Activated CD8-positive, alpha-beta T cell treated with anti-CD3 and anti-CD28 coated beads, Interleukin-2, amount 10 ng/mL, durations not matched to agents 7 days and 5 days (primary cell): ENCODE measurements around the gene HTR3D. TPM values are rescaled to one million over a fixed set of nuclear protein-coding genes. Genes with fewer than 3 reads are reported as not detected.
"Not testable (repeated sequence)": the region's sequence is repeated elsewhere in the genome, so short reads cannot be mapped to it uniquely, and the experiment has no call there.

ENCODE experiments used
- ATAC-seq: fragments of 150-1000 bp; cut with Tn5 transposase; one replicate; pipeline ENCODE4 v1.10.0; 2021; ENCODE audit warnings: moderate library complexity
- CTCF ChIA-PET: fragments of 350-600 bp; sonication (Branson Sonifier 250); formaldehyde crosslinking; loops from one replicate; lab custom pipeline; 2021; ENCODE audit warnings: antibody characterized with exemption; lab: Charles Lee
- POLR2A ChIA-PET: fragments of 350-600 bp; sonication (Branson Sonifier 250); formaldehyde crosslinking; loops from one replicate; lab custom pipeline; 2021; ENCODE audit warnings: antibody characterized with exemption; lab: Charles Lee
- DNase-seq: peaks from one replicate; pipeline ENCODE4 v3.0.0-alpha.2; 2020
- H3K27ac Mint-ChIP-seq: one replicate; pipeline ENCODE4 v1.8.0; 2021; ENCODE audit warnings: mild to moderate bottlenecking, mixed read lengths
- H3K27me3 Mint-ChIP-seq: one replicate; pipeline ENCODE4 v1.8.0; 2021; ENCODE audit warnings: low read depth, mixed read lengths
- H3K36me3 Mint-ChIP-seq: one replicate; pipeline ENCODE4 v1.8.0; 2021; ENCODE audit warnings: low read depth, mixed read lengths
- H3K4me1 Mint-ChIP-seq: one replicate; pipeline ENCODE4 v1.8.0; 2021; ENCODE audit warnings: low read depth, mixed read lengths
- H3K4me3 Mint-ChIP-seq: one replicate; pipeline ENCODE4 v1.8.0; 2021; ENCODE audit warnings: mild to moderate bottlenecking, mixed read lengths
- H3K9me3 Mint-ChIP-seq: one replicate; pipeline ENCODE4 v1.8.0; 2022; ENCODE audit warnings: mixed read lengths; ENCODE audit not compliant: insufficient read depth
- total RNA-seq, 2 experiments: library from RNA; stranded (reverse); gene quantifications; one replicate each; pipeline ENCODE4 v1.2.3, GENCODE V29; 2021

The HTR3D gene
- total RNA-seq, 2 experiments from 2014 or later: not detected

- Mint-ChIP-seq H3K27ac (no peak overlapping the region), H3K9me3 (no peaks in the 10 kb centered on the region), H3K4me3 (no peak overlapping the region), H3K36me3 (no peaks in the 10 kb centered on the region), H3K4me1 (peaks cover 10% of the 10 kb centered on the region), H3K27me3 (no peaks in the 10 kb centered on the region)
- ChIA-PET POLR2A (interaction anchor here (0.5 kb wide), 1 partner anchor 32 kb away, joined by 6 read pairs; no protein-coding TSS in a partner anchor), CTCF (interaction anchor here (2.9 to 3.2 kb wide), 2 partner anchors 11 to 14 kb away, joined by 13 to 17 read pairs; partner anchors contain the start of gene ABCC5)
- DNase-seq: no peak
- ATAC-seq: no peak
Observed at GRCh38 chr3:184004476-184004875, 27.1 kb upstream of the HTR3D start.

GRCh38 chr3:184005941-184006507 lies 25.5 kb upstream of the HTR3D start:
- Mint-ChIP-seq H3K27ac (no peak overlapping the region), H3K36me3 (peaks cover under 1% of the 10 kb centered on the region), H3K4me3 (no peak overlapping the region), H3K27me3 (no peaks in the 10 kb centered on the region), H3K9me3 (no peaks in the 10 kb centered on the region), H3K4me1 (peaks cover 10% of the 10 kb centered on the region)
- ChIA-PET CTCF (interaction anchor here (1.0 to 3.2 kb wide), 4 partner anchors 10 to 121 kb away, joined by 5 to 17 read pairs (median 10); partner anchors contain the start of genes ABCC5 and PARL), POLR2A (no interaction called here)
- ATAC-seq (no peak), DNase-seq (no peak)

GRCh38 chr3:184007143-184007813 lies 24.3 kb upstream of the HTR3D start:
- H3K27ac Mint-ChIP-seq, H3K4me3 Mint-ChIP-seq: not testable (repeated sequence)

GRCh38 chr3:184008161-184008560 lies 23.4 kb upstream of the HTR3D start:
- H3K27ac Mint-ChIP-seq: no peak overlapping the region
- ATAC-seq (no peak), DNase-seq (no peak)
- peaks cover 5% of the 10 kb centered on the region for H3K36me3 Mint-ChIP-seq
- POLR2A ChIA-PET: no interaction called here
- H3K4me3 Mint-ChIP-seq: no peak overlapping the region
- no peaks in the 10 kb centered on the region for H3K9me3 Mint-ChIP-seq
- no peaks in the 10 kb centered on the region for H3K27me3 Mint-ChIP-seq
- CTCF ChIA-PET: interaction anchor here (1.1 to 1.7 kb wide), 2 partner anchors 220 to 581 kb away, joined by 3 to 4 read pairs; no protein-coding TSS in a partner anchor
- peaks cover 10% of the 10 kb centered on the region for H3K4me1 Mint-ChIP-seq

More at GRCh38 chr3:184007143-184007813, 24.3 kb upstream of the HTR3D start:
- ATAC-seq, H3K9me3 Mint-ChIP-seq, H3K4me1 Mint-ChIP-seq, H3K36me3 Mint-ChIP-seq, DNase-seq, H3K27me3 Mint-ChIP-seq, POLR2A ChIA-PET: not testable (repeated sequence)
- CTCF ChIA-PET: interaction anchor here (1.0 to 3.2 kb wide), 6 partner anchors 8 to 580 kb away, joined by 3 to 17 read pairs (median 5); partner anchors contain the start of genes ABCC5 and PARL

- ChIA-PET POLR2A (no interaction called here), CTCF (interaction anchor here (0.8 to 0.9 kb wide), 2 partner anchors 23 to 114 kb away, joined by 3 read pairs; no protein-coding TSS in a partner anchor)
- DNase-seq: no peak
- H3K4me3 Mint-ChIP-seq: no peak overlapping the region
- H3K4me1 Mint-ChIP-seq: peaks cover 11% of the 10 kb centered on the region
- H3K27ac Mint-ChIP-seq: no peak overlapping the region
- no peak for ATAC-seq
- H3K9me3 Mint-ChIP-seq: no peaks in the 10 kb centered on the region
- peaks cover 8% of the 10 kb centered on the region for H3K36me3 Mint-ChIP-seq
- H3K27me3 Mint-ChIP-seq: no peaks in the 10 kb centered on the region
Observed at GRCh38 chr3:184011230-184011876, 20.2 kb upstream of the HTR3D start.

- H3K36me3 Mint-ChIP-seq: peaks cover 8% of the 10 kb centered on the region
- ATAC-seq: no peak
- DNase-seq: no peak
- no peaks in the 10 kb centered on the region for H3K27me3 Mint-ChIP-seq
- ChIA-PET CTCF (interaction anchor here (0.8 to 0.9 kb wide), 2 partner anchors 24 to 115 kb away, joined by 3 read pairs; no protein-coding TSS in a partner anchor), POLR2A (no interaction called here)
- no peaks in the 10 kb centered on the region for H3K9me3 Mint-ChIP-seq
- H3K27ac Mint-ChIP-seq: no peak overlapping the region
- H3K4me1 Mint-ChIP-seq: peaks cover 15% of the 10 kb centered on the region
- no peak overlapping the region for H3K4me3 Mint-ChIP-seq
Observed at GRCh38 chr3:184011937-184012889, 19.3 kb upstream of the HTR3D start.

GRCh38 chr3:184015381-184016019 lies 16.0 kb upstream of the HTR3D start:
- H3K4me3 Mint-ChIP-seq: no peak overlapping the region
- CTCF ChIA-PET: interaction anchor here (1.3 to 3.2 kb wide), 7 partner anchors 9 to 234 kb away, joined by 3 to 24 read pairs (median 4); no protein-coding TSS in a partner anchor
- peaks cover 6% of the 10 kb centered on the region for H3K27me3 Mint-ChIP-seq
- no peaks in the 10 kb centered on the region for H3K9me3 Mint-ChIP-seq
- peaks cover 22% of the 10 kb centered on the region for H3K4me1 Mint-ChIP-seq
- H3K27ac Mint-ChIP-seq: no peak overlapping the region
- no peak for DNase-seq
- POLR2A ChIA-PET: interaction anchor here (1.0 kb wide), 1 partner anchor 17 kb away, joined by 4 read pairs; no protein-coding TSS in a partner anchor
- H3K36me3 Mint-ChIP-seq: peaks cover 11% of the 10 kb centered on the region
- no peak for ATAC-seq

- peaks cover 9% of the 10 kb centered on the region for H3K27me3 Mint-ChIP-seq
- no peaks in the 10 kb centered on the region for H3K9me3 Mint-ChIP-seq
- no peak overlapping the region for H3K27ac Mint-ChIP-seq
- POLR2A ChIA-PET: no interaction called here
- H3K36me3 Mint-ChIP-seq: peaks cover 9% of the 10 kb centered on the region
- DNase-seq (no peak), ATAC-seq (no peak)
- peaks cover 25% of the 10 kb centered on the region for H3K4me1 Mint-ChIP-seq
- H3K4me3 Mint-ChIP-seq: peak overlapping the region; percentile 98
- CTCF ChIA-PET: interaction anchor here (0.7 to 3.2 kb wide), 7 partner anchors 10 to 141 kb away, joined by 3 to 24 read pairs (median 4); no protein-coding TSS in a partner anchor
Observed at GRCh38 chr3:184016169-184016570, 15.4 kb upstream of the HTR3D start.

GRCh38 chr3:184016811-184017671 lies 14.5 kb upstream of the HTR3D start:
- Mint-ChIP-seq H3K27me3 (peaks cover 13% of the 10 kb centered on the region), H3K27ac (peak overlapping the region; percentile 91), H3K4me3 (peak overlapping the region; percentile 98), H3K36me3 (peaks cover 6% of the 10 kb centered on the region), H3K9me3 (no peaks in the 10 kb centered on the region), H3K4me1 (peaks cover 28% of the 10 kb centered on the region)
- POLR2A ChIA-PET: interaction anchor here (0.6 kb wide), 1 partner anchor 54 kb away, joined by 3 read pairs; no protein-coding TSS in a partner anchor
- CTCF ChIA-PET: interaction anchor here (0.6 to 3.2 kb wide), 17 partner anchors 11 to 346 kb away, joined by 3 to 24 read pairs (median 4); partner anchors contain the start of gene PARL
- DNase-seq (peak; percentile 22), ATAC-seq (peak; percentile 88)
